CD14-positive monocyte (primary cell): Measurements from ENCODE around the gene NCOA6. TPM values are rescaled to one million over a fixed set of nuclear protein-coding genes. Genes with fewer than 3 reads are reported as not detected.

Source experiments
- DNase-seq, 3 donors: peaks; one replicate each; pipeline ENCODE4 v3.0.0-alpha.2; 2011 to 2022
- H2AFZ ChIP-seq: 2 replicates; pipeline ENCODE4 v1.6.0; 2012; ENCODE audit warnings: mild to moderate bottlenecking, low read depth, low read length, inconsistent platforms; ENCODE audit not compliant: insufficient read depth, poor library complexity, severe bottlenecking
- H3K27ac ChIP-seq, 2 donors: 1 replicate in 1 of 2; 2 replicates in 1 of 2; pipeline ENCODE4 v1.5.1; 2012 to 2013; ENCODE audit warnings: low read length in 2 of 2, control low read depth in 1 of 2, inconsistent platforms in 1 of 2, low read depth in 1 of 2, mild to moderate bottlenecking in 1 of 2
- H3K27me3 ChIP-seq, 2 donors: one replicate each; pipeline versions ENCODE4 v1.6.0 to v1.6.1; 2011 to 2013; ENCODE audit warnings: low read length in 2 of 2; ENCODE audit not compliant: control insufficient read depth in 2 of 2, insufficient read depth in 2 of 2
- H3K36me3 ChIP-seq, 2 donors: replicated peaks in 1 of 2; 1 replicate in 1 of 2; 2 replicates in 1 of 2; pipeline versions ENCODE4 v1.5.1 to v1.6.1; 2012 to 2013; ENCODE audit warnings: low read length in 2 of 2, control low read depth in 1 of 2, inconsistent platforms in 1 of 2, mild to moderate bottlenecking in 1 of 2; ENCODE audit not compliant: insufficient read depth in 2 of 2, control insufficient read depth in 1 of 2
- H3K4me1 ChIP-seq, 2 donors: 1 replicate in 1 of 2; 2 replicates in 1 of 2; pipeline versions ENCODE4 v1.5.1 to v1.6.1; 2012 to 2013; ENCODE audit warnings: low read length in 2 of 2, control low read depth in 1 of 2, inconsistent platforms in 1 of 2, mild to moderate bottlenecking in 1 of 2, moderate library complexity in 1 of 2; ENCODE audit not compliant: insufficient read depth in 2 of 2, control insufficient read depth in 1 of 2
- H3K4me2 ChIP-seq: replicated peaks from 2 replicates; pipeline ENCODE3; 2012; ENCODE audit warnings: low read length, moderate library complexity, mild to moderate bottlenecking; ENCODE audit not compliant: poor library complexity, severe bottlenecking; ENCODE audit errors: extremely low read depth
- H3K4me3 ChIP-seq, 3 experiments: fragments of 200-600 bp in 1 of 3; sonication (generic) in 1 of 3; replicated peaks in 1 of 3; 1 replicate in 2 of 3; 2 replicates in 1 of 3; pipeline ENCODE4 v1.5.1; 2011 to 2013; ENCODE audit warnings: low read length in 3 of 3, mild to moderate bottlenecking in 3 of 3, control low read depth in 2 of 3, low read depth in 2 of 3, inconsistent platforms in 1 of 3, moderate library complexity in 1 of 3
- H3K79me2 ChIP-seq: 2 replicates; pipeline ENCODE4 v1.6.0; 2012; ENCODE audit warnings: mild to moderate bottlenecking, control low read depth, inconsistent platforms, low read length, moderate library complexity; ENCODE audit not compliant: insufficient read depth
- H3K9ac ChIP-seq: 2 replicates; pipeline ENCODE4 v1.6.0; 2017; ENCODE audit warnings: low read length, mild to moderate bottlenecking; ENCODE audit not compliant: insufficient read depth, poor library complexity, severe bottlenecking
- H3K9me3 ChIP-seq, 2 donors: replicated peaks in 1 of 2; 1 replicate in 1 of 2; 2 replicates in 1 of 2; pipeline versions ENCODE4 v1.5.1 to v1.6.1; 2012 to 2013; ENCODE audit warnings: low read length in 2 of 2, control low read depth in 1 of 2; ENCODE audit not compliant: control insufficient read depth in 1 of 2, insufficient read depth in 1 of 2
- H4K20me1 ChIP-seq: 2 replicates; pipeline ENCODE4 v1.6.0; 2012; ENCODE audit warnings: mild to moderate bottlenecking, low read length, control low read depth, moderate library complexity; ENCODE audit not compliant: insufficient read depth
- H3K27ac Mint-ChIP-seq, 7 donors: one replicate each; pipeline ENCODE4 v1.8.0; 2020; ENCODE audit warnings: mild to moderate bottlenecking in 7 of 7, mixed read lengths in 7 of 7, moderate library complexity in 6 of 7, inconsistent platforms in 2 of 7
- H3K27me3 Mint-ChIP-seq, 3 donors: one replicate each; pipeline ENCODE4 v1.8.0; 2021 to 2022; ENCODE audit warnings: low read depth in 3 of 3, mild to moderate bottlenecking in 3 of 3, mixed read lengths in 3 of 3, moderate library complexity in 3 of 3, inconsistent platforms in 1 of 3
- H3K36me3 Mint-ChIP-seq, 2 donors: one replicate each; pipeline ENCODE4 v1.8.0; 2020; ENCODE audit warnings: mixed read lengths in 2 of 2, inconsistent platforms in 1 of 2, mild to moderate bottlenecking in 1 of 2
- H3K4me1 Mint-ChIP-seq: one replicate; pipeline ENCODE4 v1.8.0; 2020; ENCODE audit warnings: mild to moderate bottlenecking, mixed read lengths
- H3K4me3 Mint-ChIP-seq, 2 donors: one replicate each; pipeline ENCODE4 v1.8.0; 2020; ENCODE audit warnings: mild to moderate bottlenecking in 2 of 2, mixed read lengths in 2 of 2, moderate library complexity in 1 of 2
- H3K9me3 Mint-ChIP-seq, 7 donors: one replicate each; pipeline ENCODE4 v1.8.0; 2020 to 2022; ENCODE audit warnings: mixed read lengths in 7 of 7, mild to moderate bottlenecking in 6 of 7, moderate library complexity in 6 of 7, inconsistent platforms in 2 of 7
- WGBS: methylation state at CpG from one replicate; pipeline ENCODE4 v1.1.5; 2013; ENCODE audit warnings: missing lambda C conversion rate; ENCODE audit not compliant: insufficient coverage; 5-methylcytosine and 5-hydroxymethylcytosine counted together
- intact Hi-C, 2 donors: fragments of 100-400 bp; cut with micrococcal nuclease; formaldehyde crosslinking; loops; one replicate each; pipeline versions ENCODE4 v1.15.0 to v1.15.1; 2023
- polyA plus RNA-seq, 3 donors: library from polyadenylated mRNA; depleted of rRNA in 1 of 3; unstranded in 2 of 3; stranded (reverse) in 1 of 3; fragments of 300-500 nt in 2 of 3; fragments of >200 nt in 1 of 3; fragmentation: Illumina TruSeq in 2 of 3; gene quantifications; 1 replicate in 2 of 3; 2 replicates in 1 of 3; pipeline ENCODE4 v1.2.3, GENCODE V29; 2012 to 2021
- TF ChIP-seq, protein P1 (sequence below): fragments of 200-600 bp; IDR thresholded peaks from one replicate; pipeline ENCODE4 v1.8.0; 2022; ENCODE audit warnings: antibody characterized with exemption, mild to moderate bottlenecking

Gene NCOA6
- polyA plus RNA-seq, 3 donors = 2.8 to 19.0 (median 3.9) TPM

DNA sequence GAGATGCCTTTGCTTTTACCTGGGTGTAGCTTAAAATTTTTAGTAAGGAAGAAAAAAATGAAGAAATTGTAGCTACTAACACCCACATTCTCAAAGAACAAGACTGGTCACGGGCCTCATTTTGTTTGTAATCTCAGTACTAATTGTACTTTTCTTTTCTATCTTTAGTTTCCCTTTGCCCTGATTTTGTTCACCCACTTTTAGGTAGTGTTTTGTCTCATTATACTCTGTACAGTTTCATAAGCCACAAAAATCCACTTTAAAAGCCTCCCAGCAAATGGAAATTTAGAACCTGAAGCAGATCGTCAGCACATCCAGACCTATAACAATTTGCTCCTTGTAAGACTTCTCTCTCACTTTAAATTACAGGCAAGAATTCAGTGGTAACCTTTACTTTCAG lies 78.0 kb downstream of the NCOA6 start:
- H4K20me1 ChIP-seq = no peaks in the 10 kb centered on the region
- Mint-ChIP-seq H3K9me3 (no peaks in the 10 kb centered on the region), H3K27me3 (peaks cover 0 to 4% (median 0%) of the 10 kb centered on the region in 3 donors), H3K36me3 (peaks cover 86 to 97% of the 10 kb centered on the region in 2 donors), H3K4me1 (no peaks in the 10 kb centered on the region), H3K4me3 (no peak overlapping the region), H3K27ac (no peak overlapping the region)
- H3K9ac ChIP-seq = no peak overlapping the region
- H3K4me3 ChIP-seq = no peak overlapping the region
- H2AFZ ChIP-seq = no peak overlapping the region
- no peaks in the 10 kb centered on the region for H3K9me3 ChIP-seq
- H3K36me3 ChIP-seq = peaks cover 90 to 98% of the 10 kb centered on the region in 2 donors
- no peak overlapping the region for H3K4me2 ChIP-seq
- TF ChIP-seq, protein P1, sequence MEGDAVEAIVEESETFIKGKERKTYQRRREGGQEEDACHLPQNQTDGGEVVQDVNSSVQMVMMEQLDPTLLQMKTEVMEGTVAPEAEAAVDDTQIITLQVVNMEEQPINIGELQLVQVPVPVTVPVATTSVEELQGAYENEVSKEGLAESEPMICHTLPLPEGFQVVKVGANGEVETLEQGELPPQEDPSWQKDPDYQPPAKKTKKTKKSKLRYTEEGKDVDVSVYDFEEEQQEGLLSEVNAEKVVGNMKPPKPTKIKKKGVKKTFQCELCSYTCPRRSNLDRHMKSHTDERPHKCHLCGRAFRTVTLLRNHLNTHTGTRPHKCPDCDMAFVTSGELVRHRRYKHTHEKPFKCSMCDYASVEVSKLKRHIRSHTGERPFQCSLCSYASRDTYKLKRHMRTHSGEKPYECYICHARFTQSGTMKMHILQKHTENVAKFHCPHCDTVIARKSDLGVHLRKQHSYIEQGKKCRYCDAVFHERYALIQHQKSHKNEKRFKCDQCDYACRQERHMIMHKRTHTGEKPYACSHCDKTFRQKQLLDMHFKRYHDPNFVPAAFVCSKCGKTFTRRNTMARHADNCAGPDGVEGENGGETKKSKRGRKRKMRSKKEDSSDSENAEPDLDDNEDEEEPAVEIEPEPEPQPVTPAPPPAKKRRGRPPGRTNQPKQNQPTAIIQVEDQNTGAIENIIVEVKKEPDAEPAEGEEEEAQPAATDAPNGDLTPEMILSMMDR = no peak
- H3K27ac ChIP-seq = no peak overlapping the region
- DNase-seq = no peak
- WGBS = no CpG with 5 or more reads among the region's 2 CpGs
- intact Hi-C loops = no loop called here
- no peaks in the 10 kb centered on the region for H3K27me3 ChIP-seq
- H3K79me2 ChIP-seq = no peaks in the 10 kb centered on the region
- H3K4me1 ChIP-seq = no peaks in the 10 kb centered on the region

DNA sequence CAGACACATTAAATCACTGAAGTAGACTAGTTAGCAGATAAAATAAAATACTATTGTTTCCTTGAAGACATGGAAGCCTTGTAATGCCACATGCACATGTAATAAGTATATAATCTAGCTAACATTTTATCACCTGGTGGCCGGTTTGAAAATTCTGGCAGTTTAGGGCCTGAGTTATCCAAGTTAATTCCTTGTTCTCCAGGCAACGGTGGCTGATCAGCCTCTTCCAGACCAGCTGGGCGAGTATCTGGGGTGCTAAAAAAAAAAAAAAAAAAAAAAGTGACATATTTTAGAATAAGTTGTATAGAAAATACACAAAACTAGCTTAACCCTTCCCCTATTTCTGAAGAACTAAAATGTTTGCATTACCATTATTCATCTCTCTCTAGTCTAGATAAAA lies 78.8 kb downstream of the NCOA6 start:
- H3K4me2 ChIP-seq = no peak overlapping the region
- H3K79me2 ChIP-seq = no peaks in the 10 kb centered on the region
- DNase-seq = no peak
- Mint-ChIP-seq H3K27ac (no peak overlapping the region), H3K9me3 (no peaks in the 10 kb centered on the region), H3K36me3 (peaks cover 86 to 97% of the 10 kb centered on the region in 2 donors), H3K27me3 (peaks cover 0 to 4% (median 0%) of the 10 kb centered on the region in 3 donors), H3K4me3 (no peak overlapping the region), H3K4me1 (no peaks in the 10 kb centered on the region)
- H3K27ac ChIP-seq = no peak overlapping the region
- no CpG with 5 or more reads among the region's 3 CpGs for WGBS
- H3K9me3 ChIP-seq = no peaks in the 10 kb centered on the region
- peaks cover 89 to 98% of the 10 kb centered on the region in 2 donors for H3K36me3 ChIP-seq
- intact Hi-C loops = no loop called here
- TF ChIP-seq, protein P1 = no peak
- H2AFZ ChIP-seq = no peak overlapping the region
- H3K27me3 ChIP-seq = no peaks in the 10 kb centered on the region
- no peaks in the 10 kb centered on the region for H4K20me1 ChIP-seq
- H3K9ac ChIP-seq = no peak overlapping the region
- H3K4me3 ChIP-seq = no peak overlapping the region
- H3K4me1 ChIP-seq = no peaks in the 10 kb centered on the region
